HG02588 (cell line): ENCODE measurements around the gene P4HB.

ENCODE experiments used
- ATAC-seq: cut with Tn5 transposase; IDR thresholded peaks from one replicate; pipeline ENCODE4 v1.9.1; 2021; ENCODE audit warnings: mild to moderate bottlenecking, moderate library complexity; ENCODE audit not compliant: unreplicated experiment

The P4HB gene

DNA sequence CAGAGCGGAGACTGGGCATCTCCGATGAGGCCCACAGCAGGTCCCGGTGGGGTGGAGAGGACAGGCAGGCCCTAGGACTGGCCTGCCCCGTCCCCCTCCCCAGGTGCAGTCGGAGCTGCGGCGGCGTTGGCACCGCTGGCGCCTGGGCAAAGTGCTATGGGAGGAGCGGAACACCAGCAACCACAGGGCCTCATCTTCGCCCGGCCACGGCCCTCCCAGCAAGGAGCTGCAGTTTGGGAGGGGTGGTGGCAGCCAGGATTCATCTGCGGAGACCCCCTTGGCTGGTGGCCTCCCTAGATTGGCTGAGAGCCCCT is 47.0 kb downstream of the P4HB start:
- no peak for ATAC-seq

DNA sequence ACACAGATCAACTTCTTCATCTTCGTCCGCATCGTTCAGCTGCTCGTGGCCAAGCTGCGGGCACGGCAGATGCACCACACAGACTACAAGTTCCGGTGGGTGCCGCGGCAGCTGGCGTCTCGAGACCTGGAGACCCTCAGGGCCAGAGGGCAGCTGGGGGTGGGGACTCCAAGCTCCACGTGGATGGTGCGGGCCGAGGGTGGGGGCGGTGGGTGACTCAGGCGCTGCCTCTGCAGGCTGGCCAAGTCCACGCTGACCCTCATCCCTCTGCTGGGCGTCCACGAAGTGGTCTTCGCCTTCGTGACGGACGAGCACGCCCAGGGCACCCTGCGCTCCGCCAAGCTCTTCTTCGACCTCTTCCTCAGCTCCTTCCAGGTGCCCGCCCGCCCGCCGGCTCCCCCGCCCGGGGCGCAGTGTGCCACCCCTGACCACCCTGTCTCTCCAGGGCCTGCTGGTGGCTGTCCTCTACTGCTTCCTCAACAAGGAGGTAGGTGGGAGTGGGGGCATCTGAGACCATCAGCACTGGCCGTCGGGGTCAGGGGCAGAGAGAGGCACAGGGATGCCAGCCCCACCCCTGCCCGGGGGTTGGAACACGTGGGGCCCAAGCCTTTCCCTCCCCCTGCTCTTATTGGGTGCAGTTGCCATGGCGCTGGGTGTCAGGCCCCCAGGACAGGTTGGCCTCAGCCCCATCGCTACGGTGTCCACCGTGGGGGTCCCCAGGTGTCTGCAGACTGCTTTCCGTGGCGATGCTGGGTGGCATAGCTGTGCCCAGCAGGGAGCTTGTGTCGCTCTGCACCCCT is 47.6 kb downstream of the P4HB start:
- ATAC-seq: no peak

DNA sequence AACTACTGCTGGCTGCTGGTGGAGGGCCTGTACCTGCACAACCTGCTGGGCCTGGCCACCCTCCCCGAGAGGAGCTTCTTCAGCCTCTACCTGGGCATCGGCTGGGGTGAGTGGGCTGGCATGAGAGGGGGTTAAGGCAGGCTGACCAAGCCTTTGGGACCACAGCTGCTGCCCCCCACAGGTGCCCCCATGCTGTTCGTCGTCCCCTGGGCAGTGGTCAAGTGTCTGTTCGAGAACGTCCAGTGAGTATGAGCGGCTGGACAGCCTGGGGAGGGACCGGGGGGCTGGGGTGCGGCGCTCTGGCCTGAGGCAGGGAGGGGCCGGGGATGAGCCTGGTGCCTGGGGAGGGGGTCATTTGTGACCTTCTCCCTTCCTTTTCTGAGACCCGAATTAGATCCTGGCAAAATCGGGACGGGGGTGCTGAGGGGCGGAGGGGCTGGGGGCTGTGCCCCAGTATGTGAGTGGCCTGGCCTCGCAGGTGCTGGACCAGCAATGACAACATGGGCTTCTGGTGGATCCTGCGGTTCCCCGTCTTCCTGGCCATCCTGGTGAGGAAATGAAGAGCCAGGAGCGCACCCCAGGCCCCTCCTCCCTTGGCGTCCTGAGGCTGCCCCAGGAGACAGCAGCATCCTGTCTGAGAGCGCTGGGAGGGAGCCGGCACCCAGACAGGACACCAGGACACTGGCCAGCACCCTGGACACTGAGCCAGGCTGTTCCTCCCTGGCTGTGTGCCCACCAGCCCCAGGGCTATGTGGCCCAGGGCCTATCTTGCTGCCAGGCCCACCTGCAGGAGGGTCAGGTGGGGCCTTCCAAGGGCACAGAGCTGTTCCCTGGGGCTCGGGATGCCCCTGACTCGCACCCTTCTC is 48.4 kb downstream of the P4HB start:
- no peak for ATAC-seq

DNA sequence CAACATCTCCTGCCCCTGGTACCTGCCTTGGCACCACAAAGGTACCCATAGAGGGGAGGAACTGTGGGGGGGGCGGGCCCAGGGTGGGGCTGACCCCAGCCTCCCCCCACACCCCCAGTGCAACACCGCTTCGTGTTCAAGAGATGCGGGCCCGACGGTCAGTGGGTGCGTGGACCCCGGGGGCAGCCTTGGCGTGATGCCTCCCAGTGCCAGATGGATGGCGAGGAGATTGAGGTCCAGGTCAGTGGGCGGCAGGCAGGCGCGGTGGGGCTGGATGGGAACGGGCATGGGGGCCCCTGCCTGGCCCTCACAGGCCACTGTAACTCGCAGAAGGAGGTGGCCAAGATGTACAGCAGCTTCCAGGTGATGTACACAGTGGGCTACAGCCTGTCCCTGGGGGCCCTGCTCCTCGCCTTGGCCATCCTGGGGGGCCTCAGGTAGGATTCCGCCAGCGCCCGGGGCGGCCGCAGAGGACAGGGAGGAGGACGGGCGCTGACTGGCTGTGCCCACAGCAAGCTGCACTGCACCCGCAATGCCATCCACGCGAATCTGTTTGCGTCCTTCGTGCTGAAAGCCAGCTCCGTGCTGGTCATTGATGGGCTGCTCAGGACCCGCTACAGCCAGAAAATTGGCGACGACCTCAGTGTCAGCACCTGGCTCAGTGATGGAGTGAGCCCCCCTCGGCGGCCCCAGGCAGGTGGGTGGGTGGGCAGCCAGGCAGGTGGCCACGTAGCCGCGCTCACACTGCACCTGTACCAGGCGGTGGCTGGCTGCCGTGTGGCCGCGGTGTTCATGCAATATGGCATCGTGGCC is 49.2 kb downstream of the P4HB start:
- no peak for ATAC-seq

DNA sequence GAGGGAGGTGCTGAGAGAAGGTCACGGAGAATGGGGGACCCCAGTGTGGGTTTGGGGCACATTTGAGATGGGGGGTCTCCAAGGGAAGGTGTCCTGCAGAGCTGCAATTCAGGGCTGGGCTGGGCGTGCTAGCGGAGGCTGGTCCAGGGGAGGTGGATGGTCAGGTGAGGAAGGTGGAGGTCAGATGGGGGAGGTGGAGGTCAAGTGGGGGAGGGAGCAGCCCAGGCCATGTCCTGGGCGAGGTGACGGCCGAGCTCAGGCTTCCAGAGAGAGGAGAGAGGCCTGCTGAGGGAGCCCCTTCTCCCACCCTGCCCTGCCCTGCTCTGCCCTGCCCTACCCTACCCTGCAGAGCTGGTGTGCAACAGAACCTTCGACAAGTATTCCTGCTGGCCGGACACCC is 49.9 kb downstream of the P4HB start:
- ATAC-seq: no peak

DNA sequence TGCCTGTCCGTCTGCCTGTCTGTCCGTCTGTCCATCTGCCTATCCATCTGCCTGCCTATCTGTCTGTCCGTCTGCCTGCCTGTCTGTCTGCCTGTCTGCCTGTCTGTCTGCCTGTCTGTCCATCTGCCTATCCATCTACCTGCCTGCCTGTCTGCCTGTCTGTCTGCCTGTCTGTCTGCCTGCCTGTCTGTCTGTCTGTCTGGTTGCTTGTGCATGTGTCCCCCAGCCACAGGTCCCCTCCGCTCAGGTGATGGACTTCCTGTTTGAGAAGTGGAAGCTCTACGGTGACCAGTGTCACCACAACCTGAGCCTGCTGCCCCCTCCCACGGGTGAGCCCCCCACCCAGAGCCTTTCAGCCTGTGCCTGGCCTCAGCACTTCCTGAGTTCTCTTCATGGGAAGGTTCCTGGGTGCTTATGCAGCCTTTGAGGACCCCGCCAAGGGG is 50.8 kb downstream of the P4HB start:
- ATAC-seq: no peak

DNA sequence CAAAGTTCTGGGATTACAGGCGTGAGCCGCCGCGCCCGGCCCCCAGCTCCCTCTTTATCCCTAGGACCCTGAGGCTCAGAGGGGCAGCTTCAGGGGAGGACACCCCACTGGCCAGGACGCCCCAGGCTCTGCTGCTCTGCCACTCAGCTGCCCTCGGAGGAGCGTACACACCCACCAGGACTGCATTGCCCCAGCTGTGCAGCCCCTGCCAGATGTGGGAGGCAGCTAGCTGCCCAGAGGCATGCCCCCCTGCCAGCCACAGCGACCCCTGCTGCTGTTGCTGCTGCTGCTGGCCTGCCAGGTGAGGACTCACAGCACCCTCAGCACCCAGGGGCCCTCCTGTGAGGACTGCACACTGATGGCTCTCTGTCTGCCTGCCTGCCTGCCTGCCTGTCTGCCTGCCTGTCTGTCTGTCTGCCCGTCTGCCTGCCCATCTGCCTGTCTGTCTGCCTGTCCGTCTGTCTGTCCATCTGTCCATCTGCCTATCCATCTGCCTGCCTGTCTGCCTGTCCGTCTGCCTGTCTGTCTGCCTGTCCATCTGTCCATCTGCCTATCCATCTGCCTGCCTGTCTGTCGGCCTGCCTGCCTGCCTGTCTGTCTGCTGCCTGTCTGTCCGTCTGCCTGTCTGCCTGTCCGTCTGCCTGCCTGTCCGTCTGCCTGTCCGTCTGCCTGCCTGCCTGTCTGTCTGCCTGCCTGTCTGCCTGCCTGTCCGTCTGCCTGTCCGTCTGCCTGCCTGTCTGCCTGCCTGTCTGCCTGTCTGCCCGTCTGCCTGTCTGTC is 51.4 kb downstream of the P4HB start:
- no peak for ATAC-seq

DNA sequence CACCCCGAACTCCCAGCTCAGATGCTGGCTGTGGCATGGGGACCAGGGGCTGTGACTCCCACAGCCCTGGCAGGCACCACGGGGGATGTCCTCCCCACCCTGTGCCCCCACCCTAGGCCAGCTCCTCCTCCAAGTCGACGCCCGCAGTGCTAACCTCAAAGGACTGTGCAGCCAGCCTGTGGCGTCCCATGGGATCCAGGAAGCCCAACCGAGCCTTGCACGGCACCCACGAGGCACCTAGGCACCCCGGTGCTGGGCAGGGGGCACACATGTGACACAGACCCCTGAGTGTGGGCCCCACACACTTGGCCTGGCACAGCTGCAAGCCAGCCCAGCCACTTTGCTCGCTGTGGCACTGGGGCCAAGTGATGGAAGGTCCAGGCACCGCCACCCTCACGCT is 52.5 kb downstream of the P4HB start:
- no peak for ATAC-seq

DNA sequence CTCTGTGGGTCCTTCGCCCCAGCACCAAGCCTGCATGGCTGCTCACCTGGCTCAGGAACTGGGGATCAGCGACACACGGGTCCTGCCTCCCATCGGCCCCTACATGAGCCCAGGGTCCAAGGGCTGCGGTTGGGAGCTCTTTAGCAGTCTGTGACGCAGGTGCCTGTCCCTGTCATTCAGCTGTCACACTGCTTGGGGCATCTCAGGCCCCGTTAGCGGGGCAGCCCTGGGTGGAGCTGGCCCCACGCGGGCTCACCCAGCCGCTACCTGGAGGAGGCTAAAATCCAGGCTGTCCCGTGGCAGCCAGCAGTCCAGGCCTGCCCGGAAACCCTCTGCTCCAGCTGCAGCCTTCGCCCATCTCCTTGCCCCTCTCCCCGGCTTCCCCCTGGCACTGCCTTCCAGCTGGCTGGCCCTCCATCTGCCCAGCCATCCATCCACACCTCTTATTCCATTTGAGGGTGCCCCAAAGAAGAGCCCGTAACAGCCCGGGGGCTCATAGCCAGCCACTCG is 53.1 kb downstream of the P4HB start:
- no peak for ATAC-seq

DNA sequence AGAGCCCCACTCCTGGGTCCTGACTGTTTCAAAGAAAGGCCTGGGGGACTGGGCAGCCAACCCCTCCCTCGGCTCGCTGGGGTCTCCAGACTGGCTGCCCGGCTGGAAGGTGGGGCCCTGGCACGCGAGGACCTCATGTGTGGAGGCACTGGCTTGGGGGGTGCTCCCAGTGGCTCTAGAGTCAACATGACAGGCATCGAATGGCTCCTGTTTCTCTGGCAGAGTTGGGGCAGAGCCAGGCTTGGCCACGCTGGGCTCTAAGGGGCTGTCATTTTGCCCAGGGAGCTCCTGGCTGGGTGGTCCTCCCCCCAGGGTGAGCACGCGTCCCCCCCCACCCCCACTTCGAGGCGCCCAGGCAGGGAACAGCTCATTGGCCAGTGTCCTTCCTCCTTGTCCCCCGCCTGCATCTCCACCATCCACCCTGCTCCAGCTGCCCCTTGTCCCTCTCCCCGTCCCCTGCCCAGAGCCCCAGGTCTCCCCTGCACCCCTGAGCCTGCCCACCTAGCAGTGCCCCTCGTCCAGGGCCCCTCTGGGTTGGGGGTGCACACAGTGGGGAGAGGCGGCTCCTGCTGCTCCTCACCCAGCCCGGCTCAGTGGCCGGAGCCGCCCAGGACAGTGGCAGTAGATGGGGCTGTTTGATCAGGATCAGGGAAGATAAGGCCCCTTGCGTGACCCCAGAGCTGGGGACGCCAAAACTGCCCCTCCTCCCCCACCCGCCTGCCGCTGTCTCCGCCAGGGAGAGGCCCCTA is 53.7 kb downstream of the P4HB start:
- ATAC-seq: no peak

DNA sequence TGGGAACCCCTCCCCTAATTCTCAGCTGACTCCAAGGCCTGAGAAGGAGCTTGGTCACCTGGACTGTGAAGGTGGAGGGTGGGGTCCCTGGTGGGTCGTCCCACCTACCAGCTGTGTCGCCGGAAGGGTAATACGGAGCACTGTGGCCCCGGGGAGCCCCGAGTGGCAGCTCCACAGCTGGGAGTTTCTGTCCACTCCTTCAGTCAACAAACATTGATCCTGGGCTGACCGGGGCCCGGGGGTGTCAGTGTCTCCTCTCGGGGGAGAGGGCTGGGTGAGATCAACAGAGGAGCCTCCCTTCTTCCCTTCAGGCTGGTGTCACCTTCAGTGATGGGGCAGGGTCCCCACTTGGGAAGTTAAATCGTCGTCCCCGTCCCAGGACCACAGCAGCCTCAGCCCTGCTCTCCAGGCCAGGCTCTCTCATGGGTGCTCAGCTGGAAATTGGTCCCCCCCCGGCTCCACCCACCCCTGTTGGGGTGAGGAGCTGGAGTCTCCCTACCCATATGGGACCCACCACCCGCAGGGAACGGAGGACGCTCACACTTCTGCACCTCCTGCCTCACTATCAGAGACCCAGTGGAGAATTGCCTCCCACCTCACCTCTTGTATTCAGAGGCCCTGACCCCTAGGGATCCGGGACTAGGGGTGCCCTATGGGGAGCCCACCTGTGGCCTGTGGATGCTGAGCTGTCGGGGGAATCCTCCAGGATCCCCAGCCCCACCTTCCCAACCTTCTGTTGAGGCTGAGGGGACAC is 54.5 kb downstream of the P4HB start:
- no peak for ATAC-seq

DNA sequence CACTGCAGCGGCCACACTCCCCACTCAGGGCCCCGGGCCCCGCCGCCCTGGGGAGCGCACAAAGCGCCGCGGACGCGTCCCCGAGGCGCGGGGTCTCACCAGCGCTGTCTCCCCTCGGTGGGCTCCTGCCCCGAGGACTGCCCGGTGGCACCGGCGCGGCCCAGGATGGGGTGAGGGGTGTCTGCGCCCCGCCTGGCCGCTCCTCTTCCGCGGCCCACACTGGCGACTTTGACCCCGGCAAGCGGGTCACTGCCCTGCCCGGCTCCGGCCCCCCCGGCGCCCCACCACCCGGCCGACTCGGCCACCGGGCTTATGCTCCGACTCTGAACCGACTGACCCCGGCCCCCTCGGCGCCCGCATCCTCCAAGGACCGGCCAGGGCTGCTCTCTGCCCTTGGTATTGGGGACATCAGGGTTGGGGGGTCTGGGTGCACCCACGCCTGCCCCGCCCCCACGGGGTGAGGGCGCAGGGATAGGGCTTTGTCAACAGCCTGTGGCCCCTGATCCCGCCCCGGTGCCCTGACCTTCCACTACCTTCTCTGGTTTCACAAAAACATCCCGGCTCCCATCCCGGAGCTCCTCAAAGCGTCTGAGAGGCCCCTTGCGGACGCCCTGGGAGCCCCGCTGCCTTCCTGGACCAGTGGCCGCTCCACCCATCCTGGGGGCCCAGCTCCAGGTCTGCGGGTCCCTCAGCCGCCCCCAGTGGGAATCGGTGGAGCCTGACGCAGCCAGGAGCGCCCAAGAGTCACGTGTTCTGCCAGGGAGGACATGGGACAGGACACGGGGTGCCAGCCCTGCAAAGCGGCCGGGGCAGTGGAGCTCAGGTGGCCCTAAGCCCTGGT is 55.6 kb downstream of the P4HB start:
- ATAC-seq: no peak

DNA sequence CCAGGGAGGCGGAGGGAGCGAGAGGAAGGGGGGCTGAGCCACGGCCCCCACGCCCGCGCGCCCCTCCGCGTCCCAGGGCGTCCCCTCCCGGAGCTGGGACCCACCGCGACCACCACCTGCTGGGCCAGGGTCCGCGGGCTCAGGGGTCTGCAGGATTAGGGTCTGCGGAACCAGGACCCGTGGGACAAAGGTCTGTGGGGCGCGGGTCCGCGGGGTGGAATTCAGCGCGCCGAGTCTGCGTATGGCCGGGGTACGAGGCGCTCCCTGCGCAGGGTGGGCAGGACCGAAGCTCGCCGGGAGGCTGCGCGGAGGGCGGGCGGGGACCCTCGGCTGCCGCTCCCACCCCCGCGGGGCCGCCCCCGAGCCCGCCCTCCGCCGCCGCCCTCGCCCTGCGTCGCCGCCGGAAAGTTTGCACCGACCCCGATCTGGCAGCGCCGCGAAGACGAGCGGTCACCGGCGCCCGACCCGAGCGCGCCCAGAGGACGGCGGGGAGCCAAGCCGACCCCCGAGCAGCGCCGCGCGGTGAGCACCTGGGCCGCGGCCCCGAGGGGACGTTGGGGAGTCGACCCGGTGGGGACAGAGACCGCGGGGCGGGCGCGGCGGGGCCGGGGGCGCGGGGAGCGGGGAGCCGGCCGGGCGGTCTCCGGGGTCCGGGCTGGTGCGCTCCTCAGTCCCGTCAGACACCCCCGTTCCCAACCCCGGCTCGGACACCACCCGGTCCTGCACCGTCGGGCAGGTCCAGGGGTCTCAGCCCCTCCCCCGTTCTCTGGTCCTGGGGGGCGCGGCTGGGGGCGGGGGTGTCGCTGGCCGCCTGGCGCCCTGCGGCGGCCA is 56.4 kb downstream of the P4HB start, which contains the start of gene GCGR:
Gene GCGR, plus strand, starts transcription at position 423 of the 831 bp plus-strand sequence. CDS start 4,869 bp downstream, outside the sequence.
- no peak for ATAC-seq

DNA sequence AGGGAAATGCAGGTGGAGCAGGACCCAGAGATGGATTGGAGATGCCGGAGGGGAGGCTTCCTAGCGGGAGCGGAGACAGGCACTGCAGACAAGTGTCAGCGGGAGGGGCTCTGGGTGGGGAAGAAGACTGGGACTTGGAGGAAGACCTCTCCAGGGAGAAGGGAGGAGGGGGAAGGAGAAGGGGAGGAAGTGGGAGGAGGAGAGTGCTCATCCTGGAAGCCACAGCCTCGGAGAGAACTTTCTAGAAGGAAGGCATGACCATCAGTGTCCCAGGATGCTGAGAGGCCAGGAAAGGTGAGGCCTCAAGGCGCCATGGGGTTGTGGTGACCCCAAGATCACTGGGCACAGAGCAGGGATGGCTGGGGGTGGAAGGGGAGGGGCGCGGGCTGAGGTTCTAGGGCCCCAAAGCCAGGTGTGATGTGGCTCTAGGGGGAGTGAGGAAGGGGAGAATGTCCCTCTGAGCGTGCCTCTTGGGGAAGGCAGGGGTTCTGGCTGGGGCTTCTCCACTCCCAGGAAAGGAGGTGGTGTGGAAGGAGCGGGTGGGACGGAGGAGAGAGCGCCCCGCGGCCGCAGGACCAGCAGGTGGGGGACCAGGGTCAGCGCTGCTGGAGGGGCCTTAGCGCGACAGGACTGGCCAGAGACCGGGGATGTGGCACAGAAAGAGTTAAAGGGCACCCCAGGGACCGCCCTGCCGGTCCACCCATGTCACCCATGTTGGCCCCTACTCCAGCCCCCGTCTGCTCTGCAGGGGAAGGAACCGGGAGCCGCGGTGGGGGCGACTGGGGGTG is 57.3 kb downstream of the P4HB start:
- no peak for ATAC-seq

DNA sequence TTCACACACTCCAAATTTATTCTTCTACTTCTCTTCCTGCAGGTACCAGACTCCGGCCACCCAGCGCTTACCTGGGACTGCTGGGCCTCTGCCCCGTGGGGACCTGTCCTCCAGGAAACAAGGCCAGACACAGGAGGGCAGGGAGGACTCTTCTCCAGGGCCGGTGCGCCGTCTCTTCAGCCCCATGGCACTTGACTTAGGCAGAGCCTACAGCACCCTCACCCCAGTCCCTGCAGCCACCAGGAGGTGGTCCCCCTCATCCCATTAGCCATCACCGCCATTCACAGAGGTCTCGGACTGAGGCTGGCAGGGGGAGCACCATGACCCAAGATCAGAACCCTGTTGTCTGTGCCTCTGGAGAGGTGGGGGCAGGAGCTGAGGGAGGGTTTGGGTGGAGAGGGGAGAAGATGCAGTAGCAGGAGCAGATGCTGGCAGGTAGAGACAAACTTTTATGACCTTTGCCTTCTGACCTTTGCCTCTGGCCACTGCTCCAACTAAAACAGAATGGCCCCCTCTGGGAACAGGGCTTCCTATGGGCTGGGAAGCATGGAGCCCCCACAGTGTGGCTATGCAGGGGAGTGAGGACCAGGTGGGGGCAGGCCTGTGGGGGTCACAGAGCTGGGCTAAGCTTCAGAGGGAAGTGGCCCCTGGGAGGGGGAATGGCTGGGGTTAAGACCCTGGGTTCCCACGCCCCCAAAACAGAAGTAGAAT is 58.1 kb downstream of the P4HB start:
- ATAC-seq: no peak

DNA sequence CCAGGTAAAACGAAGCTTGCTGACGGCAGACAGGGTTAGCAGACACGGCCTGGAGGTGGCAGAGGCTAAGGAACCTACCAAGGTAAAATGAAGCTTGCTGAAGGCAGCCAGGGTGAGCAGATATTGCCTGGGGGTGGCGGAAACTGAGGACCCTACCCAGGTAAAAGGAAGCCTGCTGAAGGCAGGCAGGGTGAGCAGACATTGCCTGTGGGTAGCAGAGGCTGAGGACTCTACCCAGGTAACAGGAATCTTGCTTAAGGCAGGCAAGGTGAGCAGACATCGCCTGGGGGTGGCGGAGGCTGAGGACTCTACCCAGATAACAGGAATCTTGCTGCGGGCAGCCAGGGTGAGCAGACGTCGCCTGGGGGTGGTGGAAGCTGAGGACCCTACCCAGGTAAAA is 59.0 kb downstream of the P4HB start:
- no peak for ATAC-seq
